Measurements from ENCODE around the gene MAP3K3.
"Not testable (repeated sequence)": the region's sequence is repeated elsewhere in the genome, so short reads cannot be mapped to it uniquely, and the experiment has no call there.

The MAP3K3 gene

DNA sequence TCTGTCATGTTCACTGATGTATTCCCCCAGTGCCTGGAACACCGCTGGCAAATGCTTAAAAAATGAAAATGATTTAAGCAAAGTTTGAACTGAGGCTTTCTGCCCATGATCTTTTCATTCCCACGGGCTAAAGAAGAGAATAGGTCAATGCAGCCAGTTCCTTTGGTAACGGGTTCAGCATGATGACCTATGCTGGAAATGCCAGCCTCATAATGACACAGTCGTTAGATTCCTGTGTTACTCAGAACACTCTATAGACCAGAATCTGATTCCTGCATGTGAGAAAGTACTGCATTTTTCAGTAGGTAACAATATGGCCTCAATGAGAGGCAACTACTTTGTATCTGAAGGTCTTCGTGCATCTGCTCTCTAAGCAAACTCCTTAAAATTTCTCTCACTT is 96.8 kb downstream of the MAP3K3 start:
- DNase-seq (ENCODE audit: low read depth) = no peak
- TF ChIP-seq CTCF (IDR thresholded peaks at IDR 0.05; ENCODE audit: control insufficient read depth, insufficient read depth, low read depth, low read length, missing control alignments) = no peak
- no peak overlapping the region for H3K4me3 ChIP-seq (ENCODE audit: control insufficient read depth, low read depth, low read length)

DNA sequence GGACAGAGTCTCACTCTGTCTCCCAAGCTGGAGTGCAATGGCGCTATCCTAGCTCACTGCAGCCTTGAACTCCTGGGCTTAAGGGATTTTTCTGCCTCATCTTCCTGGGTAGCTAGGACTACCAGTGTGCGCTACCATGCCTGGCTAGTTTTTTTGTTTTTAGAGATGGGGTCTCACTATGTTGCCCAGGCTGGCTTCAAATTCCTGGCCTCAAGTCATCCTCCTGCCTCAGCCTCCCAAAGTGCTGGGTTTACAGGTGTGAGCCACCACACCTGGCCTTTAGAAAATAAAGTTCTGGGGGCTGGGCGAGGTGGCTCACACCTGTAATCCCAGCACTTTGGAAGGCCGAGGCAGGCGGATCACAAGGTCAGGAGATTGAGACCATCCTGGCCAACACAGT is 98.0 kb downstream of the MAP3K3 start:
- DNase-seq (ENCODE audit: low read depth); H3K4me3 ChIP-seq (ENCODE audit: control insufficient read depth, low read depth, low read length): not testable (repeated sequence)

GRCh38 chr17:63722403-63722802 is 100.2 kb downstream of the MAP3K3 start:
- H3K4me3 ChIP-seq (ENCODE audit: control insufficient read depth, low read depth, low read length) = no peak overlapping the region
- no peak for DNase-seq (ENCODE audit: low read depth)
- no peak for TF ChIP-seq CTCF (IDR thresholded peaks at IDR 0.05; ENCODE audit: control insufficient read depth, insufficient read depth, low read depth, low read length, missing control alignments)

- no peak for TF ChIP-seq CTCF (IDR thresholded peaks at IDR 0.05; ENCODE audit: control insufficient read depth, insufficient read depth, low read depth, low read length, missing control alignments)
- no peak for DNase-seq (ENCODE audit: low read depth)
Measured at GRCh38 chr17:63735691-63736090, 113.5 kb downstream of the MAP3K3 start.

DNA sequence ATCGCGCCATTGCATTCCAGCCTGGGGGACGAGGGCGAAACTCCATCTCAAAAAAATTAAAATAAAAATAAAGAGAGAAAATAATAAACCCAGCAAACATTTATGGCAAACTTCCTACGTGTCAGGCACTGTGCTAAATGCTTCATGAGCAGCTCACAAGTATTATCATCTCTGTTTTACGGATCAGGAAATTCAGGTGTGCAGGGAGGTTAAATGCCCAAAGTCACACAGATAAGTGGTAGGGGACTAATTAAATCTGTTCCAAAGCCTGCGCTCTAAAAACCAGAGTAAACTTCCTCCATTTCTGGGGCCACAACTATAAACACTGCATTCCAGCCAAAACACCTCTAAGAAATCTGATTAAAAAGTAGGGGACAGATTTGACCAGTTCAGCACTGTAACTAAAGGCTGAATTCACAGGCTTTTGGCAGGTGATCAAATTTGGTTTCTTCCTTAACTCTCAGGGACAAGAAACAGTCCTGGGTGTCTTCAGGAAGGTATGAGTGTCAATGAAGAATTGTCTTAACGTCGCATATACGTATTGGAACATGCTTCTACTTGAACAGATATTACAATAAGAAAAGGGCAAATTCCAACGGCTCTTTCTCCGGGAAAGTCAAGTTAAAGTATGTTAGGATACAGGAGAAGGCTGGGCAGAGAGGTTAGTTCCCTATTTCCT is 118.4 kb downstream of the MAP3K3 start:
- DNase-seq (ENCODE audit: low read depth) = no peak
- H3K4me3 ChIP-seq (ENCODE audit: control insufficient read depth, low read depth, low read length) = peak overlapping the region; percentile 94
- TF ChIP-seq CTCF (IDR thresholded peaks at IDR 0.05; ENCODE audit: control insufficient read depth, insufficient read depth, low read depth, low read length, missing control alignments) = no peak

More at GRCh38 chr17:63735691-63736090, 113.5 kb downstream of the MAP3K3 start:
- no peak overlapping the region for H3K4me3 ChIP-seq (ENCODE audit: control insufficient read depth, low read depth, low read length)

DNA sequence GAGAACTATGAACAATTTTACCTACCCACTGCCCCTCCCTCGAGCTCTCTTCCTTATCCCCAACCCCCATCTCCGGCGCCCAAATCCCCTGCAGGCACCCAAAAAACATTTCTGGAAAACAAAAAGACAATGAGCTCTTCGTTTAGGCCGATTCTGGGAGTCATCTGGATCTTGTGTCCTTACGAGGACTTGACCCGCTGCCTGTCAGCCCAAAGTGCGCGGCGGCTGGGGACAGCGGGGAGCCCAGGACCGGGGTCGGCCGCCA is 118.9 kb downstream of the MAP3K3 start:
- no peak for DNase-seq (ENCODE audit: low read depth)
- H3K4me3 ChIP-seq (ENCODE audit: control insufficient read depth, low read depth, low read length) = peak overlapping the region; percentile 94
- no peak for TF ChIP-seq CTCF (IDR thresholded peaks at IDR 0.05; ENCODE audit: control insufficient read depth, insufficient read depth, low read depth, low read length, missing control alignments)

DNA sequence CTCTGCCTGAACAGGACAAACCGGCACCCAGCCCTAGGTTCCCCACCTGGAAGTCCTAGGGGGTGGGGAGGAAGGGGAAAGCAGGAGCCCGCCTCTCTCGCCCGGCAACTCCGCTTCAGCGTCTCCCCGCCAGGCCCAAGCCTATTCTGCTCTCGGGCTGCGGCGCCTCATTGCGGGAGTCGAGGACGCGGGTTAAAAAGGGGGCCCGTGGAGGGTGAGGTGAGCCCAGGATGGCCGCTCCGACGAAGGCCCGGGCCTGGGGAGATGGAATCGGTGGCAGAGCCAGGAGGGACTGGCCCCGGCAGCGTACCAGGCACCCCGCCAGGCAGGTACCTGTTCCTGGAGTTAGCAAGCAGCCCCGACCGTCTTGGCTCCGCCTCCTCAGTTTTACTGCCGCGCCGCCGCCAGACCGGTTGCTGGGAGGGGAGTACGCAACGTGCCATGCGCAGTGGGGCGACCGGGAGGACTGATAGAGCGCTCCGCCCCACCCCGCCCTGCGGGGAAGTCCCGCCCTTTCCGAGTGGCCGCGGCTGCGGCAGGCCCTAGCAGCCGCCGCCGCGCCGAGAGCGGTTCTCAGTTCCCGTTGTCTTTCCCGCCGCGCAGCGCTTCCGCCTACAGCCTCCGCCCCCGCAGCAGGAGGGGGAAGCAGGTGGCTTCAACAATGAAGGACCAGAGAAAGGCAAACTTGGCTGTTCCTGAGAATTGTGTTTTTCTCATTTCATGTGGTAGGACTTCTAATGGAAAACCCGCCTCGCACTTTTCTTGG is 119.4 kb downstream of the MAP3K3 start, which contains the start of gene STRADA:
TSS of gene STRADA (minus strand) at position 392 of the 766 bp plus-strand sequence. CDS start 13,430 bp downstream, outside the sequence.
- peak; percentile 75 for DNase-seq (ENCODE audit: low read depth)
- H3K4me3 ChIP-seq (ENCODE audit: control insufficient read depth, low read depth, low read length) = peak within 1 kb of the TSS; percentile 94
- TF ChIP-seq CTCF (IDR thresholded peaks at IDR 0.05; ENCODE audit: control insufficient read depth, insufficient read depth, low read depth, low read length, missing control alignments) = no peak

Data from AG09309 (cell line).